Chondrocyte (in vitro differentiated cells): Measurements from ENCODE around the gene ADARB2. TPM values are rescaled to one million over a fixed set of nuclear protein-coding genes. Genes with fewer than 3 reads are reported as not detected.
"Not testable (repeated sequence)": the region's sequence is repeated elsewhere in the genome, so short reads cannot be mapped to it uniquely, and the experiment has no call there.

Experiments
- DNase-seq: peaks from one replicate; pipeline ENCODE4 v3.0.0; 2021; ENCODE audit warnings: mixed read lengths, low spot score
- H3K27ac Mint-ChIP-seq: one replicate; pipeline ENCODE4 v1.8.0; 2021; ENCODE audit warnings: mild to moderate bottlenecking, moderate library complexity, mixed read lengths; ENCODE audit not compliant: unreplicated experiment
- H3K27me3 Mint-ChIP-seq: 2 replicates; pipeline ENCODE4 v1.8.0; 2021; ENCODE audit warnings: low read depth, mixed read lengths
- H3K36me3 Mint-ChIP-seq: 2 replicates; pipeline ENCODE4 v1.8.0; 2021; ENCODE audit warnings: low read depth, mixed read lengths
- H3K4me1 Mint-ChIP-seq: 2 replicates; pipeline ENCODE4 v1.8.0; 2021; ENCODE audit warnings: low read depth, mild to moderate bottlenecking, mixed read lengths
- H3K4me3 Mint-ChIP-seq: one replicate; pipeline ENCODE4 v1.8.0; 2021; ENCODE audit warnings: mild to moderate bottlenecking, moderate library complexity, mixed read lengths; ENCODE audit not compliant: unreplicated experiment
- H3K9me3 Mint-ChIP-seq: 2 replicates; pipeline ENCODE4 v1.8.0; 2021; ENCODE audit warnings: low read depth, mixed read lengths
- CTCF ChIP-seq: fragments of 200-600 bp; sonication (generic); IDR thresholded peaks from 2 replicates; pipeline ENCODE4 v1.5.0; 2021; ENCODE audit warnings: antibody characterized with exemption, mild to moderate bottlenecking, moderate library complexity
- total RNA-seq: library from RNA; stranded (reverse); gene quantifications from 3 replicates; pipeline ENCODE4 v1.2.1, GENCODE V29; 2021

ADARB2 gene
- total RNA-seq, 1 donor from 2014 or later, result 3.3 TPM

GRCh38 chr10:1166101-1166827 is 571.1 kb downstream of the ADARB2 start:
- H3K4me3 Mint-ChIP-seq, result no peak overlapping the region
- H3K27me3 Mint-ChIP-seq, result peaks cover 42% of the 10 kb centered on the region
- H3K9me3 Mint-ChIP-seq, result no peaks in the 10 kb centered on the region
- TF ChIP-seq CTCF, result no peak
- H3K4me1 Mint-ChIP-seq, result no peaks in the 10 kb centered on the region
- no peak overlapping the region for H3K27ac Mint-ChIP-seq
- H3K36me3 Mint-ChIP-seq, result no peaks in the 10 kb centered on the region
- peak; percentile 68 for DNase-seq

- DNase-seq, result no peak
- peaks cover 39% of the 10 kb centered on the region for H3K27me3 Mint-ChIP-seq
Measured at GRCh38 chr10:1163831-1164230, 573.5 kb downstream of the ADARB2 start.

GRCh38 chr10:1163204-1163660 is 574.1 kb downstream of the ADARB2 start:
- Mint-ChIP-seq H3K27ac (no peak overlapping the region), H3K27me3 (peaks cover 42% of the 10 kb centered on the region), H3K9me3 (no peaks in the 10 kb centered on the region), H3K4me3 (no peak overlapping the region), H3K4me1 (no peaks in the 10 kb centered on the region), H3K36me3 (no peaks in the 10 kb centered on the region)
- TF ChIP-seq CTCF, result no peak
- DNase-seq, result peak; percentile 83

More at GRCh38 chr10:1163831-1164230, 573.5 kb downstream of the ADARB2 start:
- Mint-ChIP-seq H3K4me1 (no peaks in the 10 kb centered on the region), H3K27ac (no peak overlapping the region), H3K9me3 (no peaks in the 10 kb centered on the region), H3K4me3 (no peak overlapping the region), H3K36me3 (no peaks in the 10 kb centered on the region)
- no peak for TF ChIP-seq CTCF

- Mint-ChIP-seq H3K27me3 (peaks cover 45% of the 10 kb centered on the region), H3K4me3 (no peak overlapping the region), H3K36me3 (no peaks in the 10 kb centered on the region), H3K4me1 (no peaks in the 10 kb centered on the region), H3K9me3 (no peaks in the 10 kb centered on the region), H3K27ac (no peak overlapping the region)
- no peak for TF ChIP-seq CTCF
- DNase-seq, result peak; percentile 61
Measured at GRCh38 chr10:1162481-1163203, 574.7 kb downstream of the ADARB2 start.

GRCh38 chr10:1161315-1161673 is 576.0 kb downstream of the ADARB2 start:
- H3K9me3 Mint-ChIP-seq, H3K4me1 Mint-ChIP-seq, DNase-seq, H3K27ac Mint-ChIP-seq, H3K4me3 Mint-ChIP-seq, H3K36me3 Mint-ChIP-seq: not testable (repeated sequence)
- peaks cover 48% of the 10 kb centered on the region for H3K27me3 Mint-ChIP-seq
